ENCODE measurements around the gene PACSIN1. TPM values are rescaled to one million over a fixed set of nuclear protein-coding genes. Genes with fewer than 3 reads are reported as not detected.

PACSIN1 gene
- total RNA-seq, 1 experiment from 2014 or later: 7.0 TPM

DNA sequence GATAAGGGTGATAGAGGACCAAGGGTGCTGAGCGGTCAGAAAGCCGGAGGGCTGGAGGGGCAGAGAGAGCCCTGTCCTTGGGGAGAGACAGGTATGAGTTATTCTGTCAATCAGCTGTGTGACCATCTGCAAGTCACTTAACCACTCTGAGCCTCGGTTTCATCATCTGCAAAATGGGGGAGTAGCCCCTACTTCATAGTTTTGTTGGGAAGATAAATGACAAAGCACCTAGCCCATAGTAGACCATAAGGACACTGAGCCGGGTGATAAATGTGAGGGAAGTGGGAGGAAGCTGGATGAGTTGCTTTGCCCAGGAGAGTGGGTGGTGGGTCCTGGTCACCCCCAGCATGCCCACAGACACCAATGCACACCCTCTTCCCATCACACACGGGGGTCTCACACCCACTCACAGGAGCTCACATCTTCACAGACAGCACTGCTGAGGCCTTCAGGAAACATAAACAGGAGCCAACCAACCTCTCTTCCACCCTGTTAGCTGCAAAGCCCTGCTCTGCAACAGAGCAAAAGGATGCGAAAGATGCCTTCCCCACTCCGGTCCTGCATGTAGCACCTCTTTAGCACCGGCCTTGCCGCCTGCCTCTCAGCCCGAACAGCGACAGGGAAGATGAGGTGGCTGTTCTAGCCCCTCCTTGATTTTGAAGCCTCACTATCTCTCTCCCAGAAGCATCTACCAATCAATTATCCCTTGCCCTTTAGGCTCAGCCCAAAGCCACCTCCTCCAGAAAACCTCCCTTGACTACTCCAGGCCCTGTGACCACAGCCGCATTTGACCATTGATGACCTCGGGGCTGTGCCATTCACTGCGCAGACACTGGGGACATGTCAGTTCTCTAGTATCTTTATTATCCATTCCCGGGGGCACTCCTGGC is 71.3 kb downstream of the PACSIN1 start:
- no peak for DNase-seq
- Histone ChIP-seq H3T11ph (ENCODE audit: low read length) (no peak overlapping the region), H3K79me2 (ENCODE audit: insufficient read depth, low read length) (no peaks in the 10 kb centered on the region), H3K9me3 (ENCODE audit: control insufficient read depth, low read depth, low read length) (no peaks in the 10 kb centered on the region), H3K4ac (ENCODE audit: low read depth, low read length) (no peak overlapping the region), H3K23ac (ENCODE audit: insufficient read length, low read depth, low read length) (no peak overlapping the region), H2BK15ac (ENCODE audit: low read depth, low read length) (no peak overlapping the region), H3K9ac (ENCODE audit: extremely low read depth, insufficient read length, low read length) (no peak overlapping the region), H3K27me3 (ENCODE audit: insufficient read depth, low read length) (no peaks in the 10 kb centered on the region), H3K14ac (ENCODE audit: insufficient read depth, low read length) (no peak overlapping the region; the same call in 1 of the 2 replicates), H2BK5ac (ENCODE audit: insufficient read length, low read length) (no peak overlapping the region), H4K91ac (ENCODE audit: insufficient read length, low read depth, low read length) (no peak overlapping the region), H3K27ac (ENCODE audit: insufficient read length, low read depth, low read length) (no peak overlapping the region), H3K56ac (ENCODE audit: insufficient read length, low read depth, low read length) (no peak overlapping the region), H3K18ac (ENCODE audit: insufficient read length, low read depth, low read length) (no peak overlapping the region), H4K8ac (replicated peaks; ENCODE audit: insufficient read length, low read depth, low read length) (no peak overlapping the region), H3K23me2 (ENCODE audit: insufficient read length, low read depth, low read length, poor library complexity, severe bottlenecking) (no peaks in the 10 kb centered on the region), H2AK5ac (ENCODE audit: insufficient read length, low read length) (no peak overlapping the region), H3K4me2 (ENCODE audit: insufficient read depth, insufficient read length, low read length) (no peak overlapping the region), H2BK12ac (ENCODE audit: insufficient read length, low read depth, low read length) (no peak overlapping the region), H3K4me1 (ENCODE audit: insufficient read depth, low read length) (no peaks in the 10 kb centered on the region), H2BK120ac (ENCODE audit: low read depth, low read length, poor library complexity, severe bottlenecking) (no peak overlapping the region), H4K5ac (ENCODE audit: insufficient read length, low read depth, low read length) (no peak overlapping the region), H3K79me1 (ENCODE audit: insufficient read depth, low read depth, low read length, poor library complexity, severe bottlenecking) (no peaks in the 10 kb centered on the region), H4K20me1 (ENCODE audit: control insufficient read depth, insufficient read depth, insufficient read length) (no peaks in the 10 kb centered on the region), H2BK20ac (ENCODE audit: low read depth, low read length, poor library complexity, severe bottlenecking) (no peak overlapping the region), H2AFZ (ENCODE audit: low read length) (no peak overlapping the region)
- no peak overlapping the region for H3K4me3 Mint-ChIP-seq
- peak overlapping the region; percentile 23 to 80 (median 30); a peak in 3 of 7 replicates for H3K27ac Mint-ChIP-seq
- H3K27me3 Mint-ChIP-seq (ENCODE audit: low read depth): no peaks in the 10 kb centered on the region; the same call in 1 of the 2 replicates
- WGBS (ENCODE audit: extremely low coverage, insufficient read length, low lambda C conversion rate): no CpG with 5 or more reads among the region's 15 CpGs
- H3K36me3 Mint-ChIP-seq (ENCODE audit: insufficient read depth in 1 of 3, low read depth in 3 of 3): no peaks in the 10 kb centered on the region
- H3K9me3 Mint-ChIP-seq: no peaks in the 10 kb centered on the region
- H3K4me1 Mint-ChIP-seq: peaks cover 0 to 30% of the 10 kb centered on the region in 2 experiments; a peak in 2 of 4 replicates
- TF ChIP-seq, protein P1, sequence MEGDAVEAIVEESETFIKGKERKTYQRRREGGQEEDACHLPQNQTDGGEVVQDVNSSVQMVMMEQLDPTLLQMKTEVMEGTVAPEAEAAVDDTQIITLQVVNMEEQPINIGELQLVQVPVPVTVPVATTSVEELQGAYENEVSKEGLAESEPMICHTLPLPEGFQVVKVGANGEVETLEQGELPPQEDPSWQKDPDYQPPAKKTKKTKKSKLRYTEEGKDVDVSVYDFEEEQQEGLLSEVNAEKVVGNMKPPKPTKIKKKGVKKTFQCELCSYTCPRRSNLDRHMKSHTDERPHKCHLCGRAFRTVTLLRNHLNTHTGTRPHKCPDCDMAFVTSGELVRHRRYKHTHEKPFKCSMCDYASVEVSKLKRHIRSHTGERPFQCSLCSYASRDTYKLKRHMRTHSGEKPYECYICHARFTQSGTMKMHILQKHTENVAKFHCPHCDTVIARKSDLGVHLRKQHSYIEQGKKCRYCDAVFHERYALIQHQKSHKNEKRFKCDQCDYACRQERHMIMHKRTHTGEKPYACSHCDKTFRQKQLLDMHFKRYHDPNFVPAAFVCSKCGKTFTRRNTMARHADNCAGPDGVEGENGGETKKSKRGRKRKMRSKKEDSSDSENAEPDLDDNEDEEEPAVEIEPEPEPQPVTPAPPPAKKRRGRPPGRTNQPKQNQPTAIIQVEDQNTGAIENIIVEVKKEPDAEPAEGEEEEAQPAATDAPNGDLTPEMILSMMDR (conservative IDR thresholded peaks at IDR 0.05): no peak
